NAMALWA (cell line): ENCODE measurements around the gene CDH24.
"Not testable (repeated sequence)": the region's sequence is repeated elsewhere in the genome, so short reads cannot be mapped to it uniquely, and the experiment has no call there.

Source experiments
- DNase-seq: peaks from one replicate; pipeline ENCODE4 v3.0.0-alpha.2; 2015; ENCODE audit warnings: low spot score

The CDH24 gene

GRCh38 chr14:23020143-23021128, 36.9 kb downstream of the CDH24 start:
- DNase-seq, result no peak

- DNase-seq, result no peak
Observed at GRCh38 chr14:23018107-23018506, 39.2 kb downstream of the CDH24 start.

GRCh38 chr14:23017091-23017490, 40.2 kb downstream of the CDH24 start:
- no peak for DNase-seq

- no peak for DNase-seq
Observed at GRCh38 chr14:23015618-23016017, 41.7 kb downstream of the CDH24 start.

- DNase-seq, result not testable (repeated sequence)
Observed at GRCh38 chr14:23013749-23014054, 43.6 kb downstream of the CDH24 start.

- no peak for DNase-seq
Observed at GRCh38 chr14:23013054-23013748, 44.1 kb downstream of the CDH24 start.

GRCh38 chr14:23009939-23010726, 47.2 kb downstream of the CDH24 start, which contains the start of gene C14orf93:
Gene C14orf93 (minus strand): TSS chr14:23010143. CDS start chr14:22999023, 11,120 bp downstream.
- peak; percentile 80 for DNase-seq

- DNase-seq, result no peak
Observed at GRCh38 chr14:23009483-23009938, 47.8 kb downstream of the CDH24 start.

GRCh38 chr14:23008831-23009230, 48.5 kb downstream of the CDH24 start:
- DNase-seq, result peak; percentile 55

- DNase-seq, result peak; percentile 99
Observed at GRCh38 chr14:23006544-23007419, 50.5 kb downstream of the CDH24 start.

GRCh38 chr14:23006188-23006534, 51.2 kb downstream of the CDH24 start:
- DNase-seq, result no peak

- no peak for DNase-seq
Observed at GRCh38 chr14:23005451-23006187, 51.7 kb downstream of the CDH24 start.

- not testable (repeated sequence) for DNase-seq
Observed at GRCh38 chr14:23004274-23004673, 53.0 kb downstream of the CDH24 start.

- no peak for DNase-seq
Observed at GRCh38 chr14:23002592-23002991, 54.7 kb downstream of the CDH24 start.

- no peak for DNase-seq
Observed at GRCh38 chr14:23000860-23001259, 56.5 kb downstream of the CDH24 start.

GRCh38 chr14:22998329-22999012, 58.8 kb downstream of the CDH24 start:
- no peak for DNase-seq

- no peak for DNase-seq
Observed at GRCh38 chr14:22997676-22998323, 59.5 kb downstream of the CDH24 start.
